Osteoblast (primary cell): ENCODE measurements around the gene CDIPT. TPM values are rescaled to one million over a fixed set of nuclear protein-coding genes. Genes with fewer than 3 reads are reported as not detected.
A peak's percentile ranks its signal among the peaks of the same experiment; 100 is the strongest.

Experiments
- DNase-seq: peaks from one replicate; pipeline ENCODE4 v3.0.0; 2011; ENCODE audit warnings: low spot score, mixed read lengths; ENCODE audit not compliant: insufficient read length; ENCODE audit errors: missing footprints
- H2AFZ ChIP-seq: 2 replicates; pipeline ENCODE4 v1.6.0; 2011; ENCODE audit warnings: mild to moderate bottlenecking, low read length
- H3K27ac ChIP-seq: 2 replicates; pipeline ENCODE4 v1.5.1; 2011; ENCODE audit warnings: mild to moderate bottlenecking, low read depth, low read length, moderate library complexity
- H3K27me3 ChIP-seq: 2 replicates; pipeline ENCODE4 v1.6.0; 2012; ENCODE audit warnings: mild to moderate bottlenecking, control low read depth, inconsistent platforms, low read length, moderate library complexity; ENCODE audit not compliant: insufficient read depth
- H3K36me3 ChIP-seq: 2 replicates; pipeline ENCODE4 v1.5.1; 2011; ENCODE audit warnings: mild to moderate bottlenecking, low read length, control low read depth, moderate library complexity; ENCODE audit not compliant: insufficient read depth
- H3K4me1 ChIP-seq: 2 replicates; pipeline ENCODE4 v1.5.1; 2011; ENCODE audit warnings: mild to moderate bottlenecking, low read length, control low read depth, moderate library complexity; ENCODE audit not compliant: insufficient read depth
- H3K4me2 ChIP-seq: 2 replicates; pipeline ENCODE4 v1.6.0; 2011; ENCODE audit warnings: mild to moderate bottlenecking, low read length; ENCODE audit not compliant: insufficient read depth
- H3K4me3 ChIP-seq: fragments of 200-600 bp; sonication (generic); 3 replicates; pipeline ENCODE4 v1.5.1; 2012; ENCODE audit warnings: mild to moderate bottlenecking, low read length, inconsistent platforms; ENCODE audit not compliant: insufficient read depth
- H3K79me2 ChIP-seq: 2 replicates; pipeline ENCODE4 v1.6.0; 2012; ENCODE audit warnings: mild to moderate bottlenecking, low read length, control low read depth, inconsistent platforms; ENCODE audit not compliant: insufficient read depth
- H3K9me3 ChIP-seq: 2 replicates; pipeline ENCODE4 v1.5.1; 2011; ENCODE audit warnings: low read depth, low read length, control low read depth
- H4K20me1 ChIP-seq: 2 replicates; pipeline ENCODE4 v1.6.0; 2012; ENCODE audit warnings: mild to moderate bottlenecking, low read length, control low read depth; ENCODE audit not compliant: insufficient read depth
- total RNA-seq: library from RNA; depleted of rRNA; stranded (reverse); fragments of >200 nt; gene quantifications from 2 replicates; pipeline ENCODE4 v1.2.3, GENCODE V29; 2012
- TF ChIP-seq, protein P1 (sequence below): IDR thresholded peaks from 2 replicates; pipeline ENCODE4 v1.5.1; 2011; ENCODE audit warnings: mild to moderate bottlenecking, low read depth, low read length, moderate library complexity; ENCODE audit errors: extremely low read depth

CDIPT gene
- total RNA-seq, 1 donor: 105 TPM

GRCh38 chr16:29811896-29812665, 50.9 kb downstream of the CDIPT start, which contains the start of gene PRRT2:
TSS of gene PRRT2 (plus strand) at chr16:29812193. CDS start at chr16:29813055, 862 bp downstream.
- peak within 1 kb of the TSS; percentile 80 for H2AFZ ChIP-seq
- H3K27me3 ChIP-seq: no peaks in the 10 kb centered on the region
- H4K20me1 ChIP-seq: peaks cover 19% of the 10 kb centered on the region
- TF ChIP-seq, protein P1, sequence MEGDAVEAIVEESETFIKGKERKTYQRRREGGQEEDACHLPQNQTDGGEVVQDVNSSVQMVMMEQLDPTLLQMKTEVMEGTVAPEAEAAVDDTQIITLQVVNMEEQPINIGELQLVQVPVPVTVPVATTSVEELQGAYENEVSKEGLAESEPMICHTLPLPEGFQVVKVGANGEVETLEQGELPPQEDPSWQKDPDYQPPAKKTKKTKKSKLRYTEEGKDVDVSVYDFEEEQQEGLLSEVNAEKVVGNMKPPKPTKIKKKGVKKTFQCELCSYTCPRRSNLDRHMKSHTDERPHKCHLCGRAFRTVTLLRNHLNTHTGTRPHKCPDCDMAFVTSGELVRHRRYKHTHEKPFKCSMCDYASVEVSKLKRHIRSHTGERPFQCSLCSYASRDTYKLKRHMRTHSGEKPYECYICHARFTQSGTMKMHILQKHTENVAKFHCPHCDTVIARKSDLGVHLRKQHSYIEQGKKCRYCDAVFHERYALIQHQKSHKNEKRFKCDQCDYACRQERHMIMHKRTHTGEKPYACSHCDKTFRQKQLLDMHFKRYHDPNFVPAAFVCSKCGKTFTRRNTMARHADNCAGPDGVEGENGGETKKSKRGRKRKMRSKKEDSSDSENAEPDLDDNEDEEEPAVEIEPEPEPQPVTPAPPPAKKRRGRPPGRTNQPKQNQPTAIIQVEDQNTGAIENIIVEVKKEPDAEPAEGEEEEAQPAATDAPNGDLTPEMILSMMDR: no peak
- H3K9me3 ChIP-seq: no peaks in the 10 kb centered on the region
- peak within 1 kb of the TSS; percentile 76 for H3K4me3 ChIP-seq
- peak within 1 kb of the TSS; percentile 98 for H3K4me2 ChIP-seq
- peak; percentile 90 for DNase-seq
- peak within 1 kb of the TSS; percentile 65 for H3K27ac ChIP-seq
- H3K79me2 ChIP-seq: peaks cover 23% of the 10 kb centered on the region
- H3K4me1 ChIP-seq: peaks cover 58% of the 10 kb centered on the region
- peaks cover 18% of the 10 kb centered on the region for H3K36me3 ChIP-seq

DNA sequence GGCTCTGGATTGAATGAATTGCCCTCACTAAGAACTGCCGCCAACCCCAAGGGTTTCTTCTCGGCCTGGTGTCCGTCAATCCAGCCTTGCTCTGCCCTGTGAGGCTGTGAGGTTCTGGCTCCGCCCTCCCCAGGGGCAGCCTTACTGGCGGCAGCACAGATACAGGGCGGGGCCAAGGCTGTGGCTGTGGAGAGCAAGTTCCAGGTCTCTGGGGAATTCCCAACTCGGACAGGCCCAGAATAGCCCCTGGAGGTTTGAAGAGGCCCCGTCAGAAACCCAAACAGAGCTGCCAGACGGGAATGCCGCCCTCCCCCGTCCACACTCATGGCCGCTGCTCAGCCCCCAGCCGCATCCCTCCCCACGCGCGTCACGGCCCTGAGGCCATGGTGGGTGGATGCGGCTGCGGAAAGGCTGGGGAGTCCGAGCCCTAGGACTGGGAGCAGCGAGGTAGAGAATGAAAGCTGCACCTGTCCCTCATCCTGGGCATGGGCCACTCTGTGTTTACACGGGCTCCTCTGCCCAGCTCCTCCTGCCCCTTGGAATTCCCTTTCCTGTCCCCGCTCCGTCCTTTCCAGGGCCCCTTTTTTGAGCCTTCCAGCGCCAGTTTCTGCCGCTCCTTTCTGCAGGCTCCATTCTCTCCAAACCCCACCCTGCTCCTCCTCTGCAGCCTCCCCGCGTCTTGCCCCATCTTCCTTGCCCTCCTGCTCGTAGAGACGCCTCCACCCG, 51.7 kb downstream of the CDIPT start:
- peaks cover 54% of the 10 kb centered on the region for H3K4me1 ChIP-seq
- no peaks in the 10 kb centered on the region for H3K27me3 ChIP-seq
- peak overlapping the region; percentile 98 for H3K4me2 ChIP-seq
- H4K20me1 ChIP-seq: peaks cover 19% of the 10 kb centered on the region
- H3K79me2 ChIP-seq: peaks cover 19% of the 10 kb centered on the region
- H2AFZ ChIP-seq: peak overlapping the region; percentile 80
- peaks cover 18% of the 10 kb centered on the region for H3K36me3 ChIP-seq
- H3K4me3 ChIP-seq: peak overlapping the region; percentile 76
- peak; percentile 100 for DNase-seq
- TF ChIP-seq, protein P1: no peak
- H3K27ac ChIP-seq: peak overlapping the region; percentile 65
- no peaks in the 10 kb centered on the region for H3K9me3 ChIP-seq

DNA sequence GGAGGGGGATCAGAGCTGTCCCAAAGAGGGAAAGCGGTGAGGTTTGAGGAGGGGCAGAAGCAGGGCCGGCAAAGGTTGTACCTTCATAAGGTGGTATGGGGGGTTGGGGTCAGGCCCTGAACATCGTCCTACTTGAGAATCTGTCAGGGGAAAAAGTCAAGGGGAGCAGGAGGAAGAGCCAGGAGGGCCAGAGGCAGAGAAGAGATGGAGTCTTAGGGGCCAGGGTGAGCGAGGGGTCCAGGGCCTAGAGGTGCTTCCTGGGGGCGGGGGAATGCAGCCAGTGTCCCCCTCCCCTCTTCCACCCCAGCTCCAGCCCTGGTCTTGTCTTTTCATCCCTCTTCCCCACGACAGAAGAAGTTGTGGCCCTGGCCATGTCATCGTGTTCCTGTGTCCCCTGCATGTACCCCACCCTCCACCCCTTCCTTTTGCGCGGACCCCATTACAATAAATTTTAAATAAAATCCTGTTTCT, 52.3 kb downstream of the CDIPT start:
- no peaks in the 10 kb centered on the region for H3K27me3 ChIP-seq
- no peak for DNase-seq
- H3K4me2 ChIP-seq: peak overlapping the region; percentile 98
- peaks cover 19% of the 10 kb centered on the region for H4K20me1 ChIP-seq
- peaks cover 54% of the 10 kb centered on the region for H3K4me1 ChIP-seq
- TF ChIP-seq, protein P1: no peak
- H3K79me2 ChIP-seq: peaks cover 19% of the 10 kb centered on the region
- no peaks in the 10 kb centered on the region for H3K9me3 ChIP-seq
- no peak overlapping the region for H2AFZ ChIP-seq
- H3K36me3 ChIP-seq: peaks cover 18% of the 10 kb centered on the region
- H3K4me3 ChIP-seq: peak overlapping the region; percentile 76
- H3K27ac ChIP-seq: peak overlapping the region; percentile 65
